Measurements from ENCODE around the gene SLC25A28.

DNA sequence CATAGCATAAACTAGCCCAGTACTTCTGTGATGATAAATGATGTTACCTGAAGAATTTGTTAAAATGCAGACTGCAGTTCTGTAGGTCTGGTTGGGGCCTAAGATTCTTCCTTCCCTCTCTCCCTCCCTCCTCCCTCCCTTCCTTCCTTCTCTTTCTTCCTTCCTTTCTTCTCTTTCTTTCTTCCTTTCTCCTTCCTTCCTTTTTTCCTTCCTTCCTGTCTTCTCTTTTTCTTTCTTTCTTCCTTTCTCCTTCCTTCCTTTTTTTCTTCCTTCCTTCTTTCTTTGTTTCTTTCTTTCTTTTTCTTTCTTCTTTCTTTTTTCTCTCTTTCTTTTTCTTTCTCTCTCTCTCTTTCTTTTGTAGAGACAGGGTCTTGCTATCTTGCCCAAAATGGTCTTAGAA lies 3.7 kb upstream of the SLC25A28 start:
- TF ChIP-seq ZNF416 (tag by site-specific recombination; IDR thresholded peaks at IDR 0.05) (no peak), KLF8 (tag by site-specific recombination; IDR thresholded peaks at IDR 0.05) (no peak)
- TF ChIP-seq, protein P1, sequence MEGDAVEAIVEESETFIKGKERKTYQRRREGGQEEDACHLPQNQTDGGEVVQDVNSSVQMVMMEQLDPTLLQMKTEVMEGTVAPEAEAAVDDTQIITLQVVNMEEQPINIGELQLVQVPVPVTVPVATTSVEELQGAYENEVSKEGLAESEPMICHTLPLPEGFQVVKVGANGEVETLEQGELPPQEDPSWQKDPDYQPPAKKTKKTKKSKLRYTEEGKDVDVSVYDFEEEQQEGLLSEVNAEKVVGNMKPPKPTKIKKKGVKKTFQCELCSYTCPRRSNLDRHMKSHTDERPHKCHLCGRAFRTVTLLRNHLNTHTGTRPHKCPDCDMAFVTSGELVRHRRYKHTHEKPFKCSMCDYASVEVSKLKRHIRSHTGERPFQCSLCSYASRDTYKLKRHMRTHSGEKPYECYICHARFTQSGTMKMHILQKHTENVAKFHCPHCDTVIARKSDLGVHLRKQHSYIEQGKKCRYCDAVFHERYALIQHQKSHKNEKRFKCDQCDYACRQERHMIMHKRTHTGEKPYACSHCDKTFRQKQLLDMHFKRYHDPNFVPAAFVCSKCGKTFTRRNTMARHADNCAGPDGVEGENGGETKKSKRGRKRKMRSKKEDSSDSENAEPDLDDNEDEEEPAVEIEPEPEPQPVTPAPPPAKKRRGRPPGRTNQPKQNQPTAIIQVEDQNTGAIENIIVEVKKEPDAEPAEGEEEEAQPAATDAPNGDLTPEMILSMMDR (tag by site-specific recombination; IDR thresholded peaks at IDR 0.05): no peak
- TF ChIP-seq, protein P2, sequence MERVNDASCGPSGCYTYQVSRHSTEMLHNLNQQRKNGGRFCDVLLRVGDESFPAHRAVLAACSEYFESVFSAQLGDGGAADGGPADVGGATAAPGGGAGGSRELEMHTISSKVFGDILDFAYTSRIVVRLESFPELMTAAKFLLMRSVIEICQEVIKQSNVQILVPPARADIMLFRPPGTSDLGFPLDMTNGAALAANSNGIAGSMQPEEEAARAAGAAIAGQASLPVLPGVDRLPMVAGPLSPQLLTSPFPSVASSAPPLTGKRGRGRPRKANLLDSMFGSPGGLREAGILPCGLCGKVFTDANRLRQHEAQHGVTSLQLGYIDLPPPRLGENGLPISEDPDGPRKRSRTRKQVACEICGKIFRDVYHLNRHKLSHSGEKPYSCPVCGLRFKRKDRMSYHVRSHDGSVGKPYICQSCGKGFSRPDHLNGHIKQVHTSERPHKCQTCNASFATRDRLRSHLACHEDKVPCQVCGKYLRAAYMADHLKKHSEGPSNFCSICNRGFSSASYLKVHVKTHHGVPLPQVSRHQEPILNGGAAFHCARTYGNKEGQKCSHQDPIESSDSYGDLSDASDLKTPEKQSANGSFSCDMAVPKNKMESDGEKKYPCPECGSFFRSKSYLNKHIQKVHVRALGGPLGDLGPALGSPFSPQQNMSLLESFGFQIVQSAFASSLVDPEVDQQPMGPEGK (tag by site-specific recombination; IDR thresholded peaks at IDR 0.05): no peak
